ENCODE results near the gene HMMR.

DNA sequence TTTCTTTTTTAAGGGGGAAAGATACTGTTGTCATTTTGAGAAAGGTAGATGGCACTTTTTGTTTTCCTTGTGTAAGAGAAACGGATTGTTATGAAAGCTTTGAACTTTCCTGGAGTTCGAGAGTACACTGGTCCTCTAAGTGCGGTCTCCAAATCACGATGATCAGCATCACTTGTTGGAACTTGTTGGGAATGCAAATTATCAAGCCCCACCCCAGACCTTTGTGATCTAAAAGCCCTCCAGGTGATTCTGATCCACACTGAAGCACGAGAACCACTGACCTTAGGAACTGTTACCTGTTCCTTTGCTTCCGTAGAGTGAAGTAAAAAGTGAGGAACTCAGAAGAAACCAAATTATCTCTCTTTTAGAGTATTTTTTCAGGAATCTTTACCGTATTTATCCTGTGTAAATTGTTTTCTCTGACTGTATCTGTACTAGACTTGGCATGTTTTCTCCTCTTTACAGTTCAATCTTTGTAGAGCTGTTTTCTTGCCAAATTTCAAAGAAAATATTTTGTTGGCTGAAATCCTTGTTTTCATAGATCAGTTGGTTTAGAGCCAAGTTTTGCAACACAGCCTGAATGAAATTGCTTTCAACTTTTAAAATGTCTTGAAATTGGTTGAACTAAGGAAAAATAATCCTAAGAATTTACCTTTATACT, 49.0 kb downstream of the HMMR start:
- TF ChIP-seq TAF1 (IDR thresholded peaks at IDR 0.05; ENCODE audit: borderline replicate concordance, low read depth, low read length) (no peak), POLR2A (IDR thresholded peaks at IDR 0.05; ENCODE audit: low read depth, low read length) (no peak)
